ENCODE data around the gene ABLIM2.
"Not testable (repeated sequence)": the region's sequence is repeated elsewhere in the genome, so short reads cannot be mapped to it uniquely, and the experiment has no call there.

The ABLIM2 gene

DNA sequence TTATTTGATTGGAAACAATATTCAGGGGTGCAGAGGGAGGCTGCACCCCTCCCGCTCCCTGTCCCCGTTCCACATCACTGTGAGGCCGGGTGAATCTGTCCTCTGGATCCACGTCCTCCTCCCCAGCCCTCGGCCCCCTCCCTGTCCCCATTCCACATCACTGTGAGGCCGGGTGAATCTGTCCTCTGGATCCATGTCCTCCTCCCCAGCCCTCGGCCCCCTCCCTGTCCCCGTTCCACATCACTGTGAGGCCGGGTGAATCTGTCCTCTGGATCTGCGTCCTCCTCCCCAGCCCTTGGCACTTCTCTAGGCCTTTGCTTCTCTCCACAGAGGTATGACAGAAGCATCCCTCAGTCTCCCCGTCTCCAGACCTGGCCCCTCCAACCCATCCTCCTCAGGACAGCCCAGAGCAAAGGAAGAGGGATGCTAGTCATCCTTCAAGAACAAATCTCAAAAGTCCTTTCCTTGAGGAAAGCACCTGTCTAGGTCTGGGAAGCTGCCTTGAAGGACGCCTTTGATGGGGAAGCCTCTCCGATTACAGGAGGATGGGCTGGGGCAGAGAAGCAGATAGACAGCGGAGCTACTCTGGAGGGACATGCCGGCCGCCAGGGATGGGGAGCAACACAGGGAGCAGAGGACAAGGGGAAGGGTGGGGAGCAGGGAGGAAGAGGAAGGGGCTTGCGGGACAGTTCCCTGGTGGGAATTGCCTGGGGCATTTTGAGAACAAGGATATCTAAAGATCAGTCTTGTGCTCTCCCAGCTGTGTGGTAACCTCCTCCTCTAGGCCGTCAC, 208.1 kb downstream of the ABLIM2 start:
- no peak for DNase-seq

DNA sequence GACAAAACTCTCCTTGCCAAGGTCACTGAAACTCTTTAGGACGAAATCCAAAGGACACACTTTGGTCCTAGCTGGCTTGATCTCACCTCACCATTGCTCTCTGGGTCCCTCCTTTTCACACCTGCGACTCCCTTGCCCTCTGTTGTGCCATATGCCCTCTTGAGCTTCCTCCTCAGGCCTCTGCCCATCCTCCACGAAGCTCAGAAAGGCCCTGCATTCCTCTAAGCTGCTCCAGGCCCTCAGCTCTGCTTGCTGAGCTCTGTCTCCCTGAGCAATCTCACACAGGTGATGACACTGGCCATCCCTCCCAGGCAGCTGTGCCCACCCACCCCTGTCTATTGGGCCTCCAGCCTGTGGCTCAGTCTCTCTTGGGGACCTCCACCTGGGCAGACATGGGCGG, 208.9 kb downstream of the ABLIM2 start:
- DNase-seq, result no peak

DNA sequence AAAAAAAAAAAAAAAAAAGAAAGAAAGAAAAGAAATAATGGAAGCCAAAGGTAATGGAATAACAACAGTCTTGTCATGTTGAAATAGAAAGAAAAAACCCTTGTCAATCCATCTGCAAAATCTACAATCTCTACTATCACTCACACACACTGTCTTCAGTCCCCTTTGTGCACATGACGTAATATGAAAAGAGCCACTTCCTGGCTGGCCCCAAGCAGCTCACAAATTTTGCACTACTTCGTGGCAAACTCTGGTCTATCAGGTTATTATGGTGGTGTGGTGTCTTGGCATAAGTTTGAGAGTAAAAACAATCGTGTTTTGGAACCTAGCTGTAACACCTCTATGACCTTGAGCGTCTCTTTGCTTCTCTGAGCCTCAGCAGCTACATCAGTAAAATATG, 210.7 kb downstream of the ABLIM2 start:
- DNase-seq, result no peak

DNA sequence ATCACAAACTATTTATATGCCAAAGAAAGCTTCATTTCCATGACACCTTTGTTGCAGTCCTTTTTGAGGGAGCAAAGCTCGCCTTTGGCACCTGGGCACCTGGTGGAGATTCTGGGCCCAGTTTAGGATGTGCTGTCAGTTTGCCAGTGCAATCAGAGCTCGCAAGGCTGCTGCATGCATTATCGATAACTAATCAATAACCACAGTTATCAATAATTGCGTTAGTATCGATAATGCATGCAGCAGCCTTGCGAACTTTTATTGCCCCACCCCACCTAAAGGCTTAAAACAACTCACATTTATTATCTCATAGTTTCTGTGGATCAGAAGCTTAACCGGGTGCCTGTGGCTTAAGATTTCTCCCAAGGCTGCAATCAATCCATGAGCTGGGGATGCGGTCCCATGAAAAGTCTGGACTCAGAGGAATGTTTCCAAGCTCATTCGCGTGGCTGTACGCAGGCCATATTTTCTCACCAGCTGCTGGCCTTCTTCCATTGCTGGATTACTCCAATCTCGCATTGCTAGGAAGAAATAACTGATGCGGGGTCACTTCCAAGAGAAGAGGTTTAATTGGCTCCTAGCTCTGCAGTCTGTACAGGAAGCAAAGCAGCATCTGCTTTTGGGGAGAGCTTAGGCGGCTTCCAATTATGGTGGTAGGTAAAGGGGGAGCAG, 212.8 kb downstream of the ABLIM2 start:
- no peak for DNase-seq

DNA sequence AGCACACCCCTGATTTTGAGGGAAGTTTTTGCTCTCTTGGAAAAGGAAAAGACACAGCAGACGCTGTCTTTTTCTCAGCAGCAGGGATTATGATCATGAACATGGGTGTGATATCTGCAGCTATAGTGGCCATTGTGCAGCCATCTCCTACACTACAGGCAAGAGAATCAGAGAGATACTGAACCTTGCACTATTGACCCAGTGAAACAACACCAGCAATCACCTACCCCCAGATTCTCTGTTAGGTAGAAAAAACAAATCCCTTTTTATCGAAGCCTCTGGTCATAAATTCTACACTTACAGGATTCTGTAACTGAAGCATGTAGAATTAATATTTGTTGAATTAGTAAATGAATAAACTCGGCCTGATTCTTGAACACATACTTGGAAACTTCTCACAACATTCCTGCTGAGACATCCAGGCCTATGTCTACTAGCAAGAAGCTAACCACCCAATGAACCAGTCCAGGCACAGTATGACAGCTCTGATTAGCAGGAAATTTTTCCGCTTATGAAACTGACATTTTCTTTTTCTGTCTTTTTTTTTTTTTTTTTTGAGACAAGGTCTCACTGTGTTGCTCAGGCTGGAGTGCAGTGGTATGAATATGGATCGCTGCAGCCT, 213.9 kb downstream of the ABLIM2 start:
- no peak for DNase-seq

DNA sequence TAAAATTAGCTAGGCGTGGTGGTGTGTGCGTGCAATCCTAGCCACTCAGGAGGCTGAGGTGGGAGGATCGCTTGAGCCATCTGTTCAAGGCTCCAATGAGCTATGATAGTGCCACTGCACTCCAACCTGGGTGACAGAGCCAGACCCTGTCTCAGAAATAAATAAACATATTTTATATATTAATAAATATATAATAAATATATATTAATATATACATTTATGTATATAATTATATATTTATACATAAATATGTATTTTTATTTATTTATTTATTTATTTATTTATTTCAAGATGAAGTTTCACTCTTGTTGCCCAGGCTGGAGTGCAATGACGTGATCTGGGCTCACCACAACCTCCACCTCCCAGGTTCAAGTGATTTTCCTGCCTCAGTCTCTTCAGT, 214.9 kb downstream of the ABLIM2 start:
- DNase-seq, result not testable (repeated sequence)

DNA sequence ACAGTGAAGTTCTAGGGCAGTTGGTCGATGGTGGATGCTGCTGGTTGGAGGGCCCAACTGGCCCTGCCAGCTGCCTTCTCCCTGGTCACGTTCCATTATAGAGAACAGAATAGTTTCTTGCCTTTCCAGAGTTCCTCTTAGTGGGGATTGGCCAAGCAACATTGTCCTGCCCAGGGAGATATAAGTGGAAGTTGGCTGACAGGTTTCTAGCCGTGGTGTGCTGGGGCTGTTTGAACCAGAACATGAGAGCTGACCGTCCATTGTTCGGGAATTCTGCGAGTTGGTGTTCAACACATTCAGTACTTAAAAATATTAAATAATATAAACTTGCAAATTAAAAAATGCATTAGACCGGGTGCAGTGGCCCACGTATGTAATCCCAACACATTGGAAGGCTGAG, 215.4 kb downstream of the ABLIM2 start:
- DNase-seq, result no peak

DNA sequence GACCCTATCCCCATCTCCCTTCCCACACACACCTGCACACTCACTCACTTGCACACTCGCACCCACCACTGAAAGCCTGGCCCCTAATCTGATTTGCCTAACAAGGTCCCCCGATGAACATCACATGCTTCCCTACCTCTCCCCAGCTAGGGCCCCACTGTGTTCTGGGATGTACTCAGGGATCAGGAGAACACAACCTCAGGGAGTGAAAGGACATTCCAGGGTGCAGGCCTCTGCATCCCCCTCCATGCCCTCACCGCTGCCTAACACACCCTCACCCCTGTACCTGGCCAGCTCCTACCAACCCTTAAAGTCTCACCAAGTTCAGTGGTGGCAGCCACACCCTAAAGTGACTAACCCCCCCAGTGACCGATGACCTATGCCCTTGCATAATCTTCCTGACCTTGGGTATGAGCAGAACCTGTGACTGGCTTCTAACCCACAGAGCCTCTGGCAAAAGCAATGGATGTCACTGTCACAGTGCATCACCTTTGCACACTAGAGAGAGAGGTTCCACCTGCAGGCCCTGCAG, 216.6 kb downstream of the ABLIM2 start:
- DNase-seq, result no peak

DNA sequence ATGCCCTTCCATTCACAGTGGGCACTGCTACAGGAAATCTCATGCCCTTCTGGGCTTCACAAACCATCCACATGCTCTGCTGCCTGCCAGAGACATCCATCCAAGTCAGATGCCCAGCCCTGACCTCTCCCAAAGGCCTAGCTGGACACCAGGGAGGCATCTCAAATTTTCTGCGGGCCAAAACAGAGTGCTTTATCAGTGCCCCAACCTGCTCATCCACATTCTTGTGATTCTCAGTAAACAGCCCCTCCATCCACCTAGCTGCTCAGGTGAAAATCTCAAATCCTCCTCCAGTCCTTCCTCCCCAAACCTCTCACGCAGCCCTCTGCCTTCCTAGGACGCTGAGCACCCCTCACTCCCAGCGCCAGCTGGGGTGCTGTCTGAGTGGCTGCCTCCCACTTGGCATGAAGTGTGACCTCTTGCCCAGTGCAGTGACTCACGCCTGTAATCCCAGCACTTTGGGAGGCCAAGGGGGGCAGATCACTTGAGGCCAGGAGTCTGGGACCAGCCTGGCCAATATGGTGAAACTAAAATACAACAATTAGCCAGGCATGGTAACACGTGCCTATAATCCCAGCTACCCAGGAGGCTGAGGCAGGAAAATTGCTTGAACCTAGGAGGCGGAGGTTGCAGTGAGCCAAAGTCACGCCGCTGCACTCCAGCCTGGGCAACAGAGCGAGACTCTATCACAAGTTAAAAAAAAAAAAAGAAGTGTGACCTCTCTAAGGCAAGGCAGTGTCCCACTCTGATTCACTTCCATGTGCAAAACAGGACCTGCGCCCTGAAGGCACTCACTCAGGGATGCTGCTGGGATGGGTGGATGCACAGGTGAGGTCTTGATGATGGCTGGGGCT, 217.3 kb downstream of the ABLIM2 start:
- no peak for DNase-seq

DNA sequence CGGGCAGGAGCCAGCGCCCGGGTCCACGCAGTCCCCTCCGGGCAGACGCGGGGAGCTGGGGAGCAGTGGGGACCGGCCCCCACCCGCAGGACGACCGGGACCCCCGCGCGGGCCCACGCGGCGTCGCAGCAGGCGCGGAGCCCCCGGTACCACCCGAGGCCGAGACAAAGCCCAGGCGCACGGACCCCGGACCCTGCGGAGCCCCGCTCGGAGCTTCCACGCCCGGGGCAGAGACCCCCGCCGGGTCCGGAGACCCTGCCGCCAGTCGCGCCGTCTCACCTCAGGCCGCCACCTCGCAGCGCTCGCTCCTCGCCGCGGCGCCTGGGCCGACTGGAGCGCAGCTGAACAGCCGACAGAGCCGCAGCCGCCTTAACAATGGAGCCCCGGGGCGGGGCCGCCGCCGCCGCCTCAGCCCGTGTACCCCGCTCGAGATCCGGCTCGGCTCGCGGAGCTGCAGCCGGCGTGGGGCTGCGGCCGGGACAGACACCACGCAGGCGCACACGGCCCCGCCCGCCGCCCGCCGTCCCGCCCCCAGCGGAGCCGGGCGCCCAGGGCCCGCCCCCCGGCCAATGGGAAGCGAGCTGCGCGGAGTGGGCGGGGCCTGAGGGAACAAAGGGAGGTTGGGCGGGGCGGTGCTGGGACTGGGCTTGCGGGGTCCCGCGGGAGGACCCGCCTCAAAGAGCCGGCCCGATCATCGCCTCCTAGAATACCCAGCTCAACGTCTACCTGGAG, 219.1 kb downstream of the ABLIM2 start, which contains the start of gene AFAP1:
Gene AFAP1 (minus strand): TSS at position 485 of the 732 bp plus-strand sequence. CDS start 67,783 bp downstream, outside the sequence.
- DNase-seq, result peak; percentile 91

DNA sequence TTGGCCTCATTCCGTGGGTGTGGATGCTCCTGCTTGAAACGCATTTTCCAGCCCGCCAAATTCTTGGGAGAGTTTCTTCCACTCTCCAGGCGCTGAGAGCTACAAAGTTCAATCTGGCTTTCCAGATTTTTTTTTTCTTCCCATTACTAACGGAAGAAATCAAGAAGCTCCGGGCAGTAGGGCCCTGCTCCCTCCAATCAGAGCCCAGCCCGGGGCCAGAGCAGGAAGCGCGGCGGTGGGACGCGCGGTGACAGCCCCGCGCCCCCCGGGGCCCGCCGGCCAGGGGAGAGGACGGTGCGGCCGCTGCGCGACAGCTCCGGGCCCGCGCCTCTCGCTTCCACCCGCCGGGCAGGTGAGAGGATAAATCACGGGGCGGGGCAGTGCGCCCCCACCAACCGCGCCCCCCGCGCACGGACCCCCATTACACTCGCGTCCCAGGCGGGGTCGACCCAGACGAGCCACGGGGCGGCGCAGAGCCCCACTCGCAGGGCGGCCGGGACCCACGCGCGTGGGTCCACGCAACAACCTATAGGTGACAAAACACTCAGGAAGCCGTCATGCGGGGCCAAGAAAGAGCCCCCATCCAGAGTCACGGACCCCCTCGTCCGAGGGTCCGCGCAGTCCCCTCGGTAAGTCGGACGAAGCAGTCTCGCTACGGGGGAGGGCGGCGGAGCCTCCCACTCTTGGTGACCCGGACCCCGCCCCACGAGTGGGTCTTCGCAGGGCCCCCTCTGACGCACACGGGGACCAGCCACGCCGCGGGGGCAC, 219.8 kb downstream of the ABLIM2 start:
- no peak for DNase-seq

DNA sequence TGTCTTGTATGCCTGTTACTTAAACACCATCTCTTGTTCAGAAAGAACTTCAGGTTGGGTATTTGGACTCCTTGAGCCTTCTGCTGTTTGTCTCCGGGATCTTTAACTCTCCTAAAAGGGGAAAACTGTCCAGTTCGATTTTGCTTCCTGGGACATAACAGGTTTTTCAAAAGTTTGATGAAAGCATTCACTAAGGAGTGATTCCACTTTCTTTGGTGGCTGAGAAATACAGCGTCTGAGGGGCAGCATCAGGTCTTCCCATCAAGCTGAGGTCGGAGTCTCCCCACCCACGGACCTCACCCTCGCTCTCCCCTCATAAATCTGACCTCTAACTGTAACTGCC, 220.4 kb downstream of the ABLIM2 start:
- no peak for DNase-seq

DNA sequence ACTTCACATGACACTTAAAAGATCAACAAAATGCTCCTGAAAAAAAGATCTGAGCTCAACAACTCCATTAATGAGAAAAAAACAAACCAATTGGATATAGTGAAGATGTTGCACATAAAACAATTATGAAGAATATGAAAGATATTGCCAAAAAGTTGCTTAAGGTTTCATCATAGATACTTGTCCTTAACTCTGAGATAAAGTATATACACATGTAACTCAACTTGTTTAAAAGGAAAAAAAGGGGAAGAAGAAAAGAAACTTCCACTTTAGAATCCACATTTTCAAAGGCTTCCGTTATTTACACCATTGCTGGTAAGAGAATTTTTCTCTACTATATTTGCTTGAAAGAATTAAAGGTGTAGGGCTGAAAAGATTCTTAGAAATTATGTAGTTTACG, 221.6 kb downstream of the ABLIM2 start:
- no peak for DNase-seq

DNA sequence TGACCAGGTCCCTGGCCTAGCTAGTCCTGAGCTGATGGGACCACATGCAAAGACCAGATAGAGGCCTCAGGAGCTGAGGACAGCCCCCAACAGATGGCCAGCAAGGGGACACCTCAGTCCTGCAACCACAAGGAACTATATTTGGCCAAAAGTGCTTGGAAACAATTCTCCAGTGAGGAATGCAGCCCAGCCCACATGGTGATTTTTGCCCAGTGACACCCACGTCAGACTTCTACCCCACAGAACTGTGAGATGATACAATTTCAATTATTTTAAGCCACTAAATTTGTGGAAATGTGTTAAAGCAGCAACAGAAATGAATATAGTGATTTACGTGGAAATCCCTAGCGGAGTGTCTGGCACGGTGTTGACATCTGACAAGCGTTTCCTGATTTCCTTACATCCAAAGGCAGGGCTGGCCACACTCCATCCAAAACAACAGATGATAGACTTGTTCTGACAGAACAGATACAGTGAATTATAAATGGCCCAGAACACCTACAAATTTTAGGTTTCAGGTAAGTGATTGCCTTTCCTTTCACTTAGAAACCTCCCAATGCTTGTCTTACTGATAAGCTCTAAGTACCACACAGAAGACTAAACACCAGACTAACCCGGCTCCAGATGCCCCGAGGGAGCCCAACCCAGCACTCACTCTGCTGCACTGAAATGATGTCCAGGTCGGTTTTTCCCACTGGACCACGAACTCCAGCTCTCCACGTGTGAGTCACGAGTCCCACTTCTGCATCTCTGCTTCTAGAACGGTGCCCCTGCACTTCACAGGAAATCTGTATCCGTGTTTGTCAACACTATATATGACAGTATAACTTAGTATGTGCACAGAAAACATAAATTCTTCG, 224.7 kb downstream of the ABLIM2 start:
- DNase-seq, result no peak

DNA sequence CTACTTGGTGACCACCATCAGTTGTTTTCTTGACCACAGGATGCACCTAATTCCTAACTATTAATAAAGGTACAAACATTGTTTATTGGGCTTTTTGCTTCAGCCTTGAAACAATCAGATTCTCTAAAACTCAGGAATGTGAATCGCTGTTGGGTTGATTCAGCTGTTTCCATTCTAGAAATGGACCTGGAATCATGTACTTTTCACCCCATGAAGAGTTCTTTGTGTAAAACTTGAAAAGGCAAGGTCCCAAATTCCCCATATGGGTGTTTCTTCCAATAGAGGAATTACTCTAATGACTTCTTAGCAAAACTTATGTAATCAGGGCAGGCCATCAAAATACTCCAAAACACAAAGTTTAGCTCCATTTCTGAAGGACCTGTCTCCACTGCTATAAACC, 226.3 kb downstream of the ABLIM2 start:
- no peak for DNase-seq

DNA sequence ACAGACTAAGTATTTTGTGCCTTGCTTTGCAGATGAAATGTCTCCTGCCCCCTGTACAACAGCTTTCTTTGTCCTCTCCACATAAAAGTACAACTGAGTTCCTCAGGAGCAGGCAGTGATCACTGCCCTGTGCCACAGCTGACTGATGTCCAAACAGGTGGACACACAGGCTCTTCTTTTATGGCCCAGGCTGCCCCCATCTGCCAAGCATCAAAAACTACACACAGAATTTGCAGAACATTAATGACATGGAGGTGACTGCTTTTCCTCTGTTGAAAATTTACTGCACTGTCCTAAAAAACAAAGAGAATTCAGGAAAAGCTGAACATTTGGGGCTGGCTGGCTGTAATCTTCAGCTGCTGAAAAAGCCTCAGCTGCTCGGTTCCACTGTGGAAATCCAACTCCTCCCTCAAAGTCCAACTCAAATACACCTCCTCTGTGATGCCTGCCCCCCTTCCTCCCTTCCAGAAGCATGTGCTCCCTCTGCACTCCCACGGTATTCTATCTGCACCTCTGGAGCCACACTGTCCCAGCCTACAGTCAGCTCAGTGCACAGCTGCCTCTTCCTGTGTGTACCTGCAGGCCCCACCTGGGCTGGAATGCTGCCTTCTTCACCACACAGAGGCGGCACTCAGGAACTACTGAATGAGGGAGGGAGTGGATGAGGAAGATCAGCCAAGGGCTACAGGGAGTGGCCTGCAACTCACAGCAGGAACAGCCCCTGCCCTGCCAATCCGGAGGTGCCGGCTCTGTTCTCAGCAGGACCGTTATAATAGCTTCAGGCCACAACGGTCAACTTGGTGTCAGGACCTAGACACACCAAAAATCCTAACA, 229.3 kb downstream of the ABLIM2 start:
- no peak for DNase-seq

DNA sequence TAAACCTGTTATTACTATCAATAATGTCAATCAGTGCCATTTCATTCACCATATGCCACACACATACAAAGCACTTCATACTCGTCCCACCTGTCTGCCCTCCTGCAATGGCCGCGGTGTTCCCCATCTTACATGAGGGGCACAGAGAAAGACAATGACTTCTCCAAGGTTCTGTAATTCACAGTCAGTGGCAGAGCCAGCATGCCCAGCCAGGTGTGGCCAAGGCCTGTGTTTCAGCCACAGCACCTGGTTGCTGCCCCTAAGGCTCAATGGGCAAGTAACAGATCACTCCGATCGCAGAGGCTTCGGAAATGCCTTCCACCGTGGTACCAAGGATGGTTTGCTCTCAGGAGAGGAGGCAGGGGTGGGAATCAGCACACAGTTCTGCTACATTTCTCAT, 229.9 kb downstream of the ABLIM2 start:
- DNase-seq, result no peak

DNA sequence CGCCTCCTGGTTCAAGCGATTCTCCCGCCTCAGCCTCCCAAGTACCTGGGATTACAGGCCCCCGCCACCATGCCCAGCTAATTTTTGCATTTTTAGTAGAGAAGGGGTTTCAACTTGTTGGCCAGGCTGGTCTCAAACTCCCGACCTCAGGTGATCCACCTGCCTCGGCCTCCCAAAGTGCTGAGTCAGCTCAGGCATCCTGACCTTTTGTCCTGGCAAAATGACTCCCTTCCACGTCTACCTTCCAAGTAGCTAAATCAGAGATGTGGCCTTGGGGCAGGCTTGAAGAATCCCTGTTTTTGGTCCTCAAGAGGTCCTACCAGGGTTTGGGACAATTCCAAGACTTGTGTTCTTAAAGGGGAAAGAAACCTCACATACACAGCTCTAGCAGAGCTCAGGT, 231.8 kb downstream of the ABLIM2 start:
- DNase-seq, result no peak

DNA sequence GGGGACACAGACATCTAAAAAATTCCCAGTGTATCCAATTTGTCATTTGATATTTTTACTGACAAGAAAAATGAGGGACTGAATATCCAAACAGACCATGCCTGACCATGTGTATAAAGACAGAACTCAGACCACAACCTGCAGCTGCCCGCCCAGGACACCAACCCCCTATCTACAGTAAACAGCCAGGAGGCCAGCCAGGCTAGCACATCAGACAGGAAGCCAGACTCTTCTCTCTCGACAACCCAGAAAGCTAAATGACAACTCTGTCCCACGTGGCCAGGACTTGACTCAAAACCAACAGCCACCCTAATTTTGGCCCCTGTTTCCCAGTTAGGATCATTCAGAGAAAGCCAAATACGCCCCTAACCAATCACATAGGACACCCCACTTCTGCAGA, 234.0 kb downstream of the ABLIM2 start:
- DNase-seq, result no peak

Measured in T1000 (cell line).